ENCODE data around the gene C16orf46. TPM values are rescaled to one million over a fixed set of nuclear protein-coding genes. Genes with fewer than 3 reads are reported as not detected.
A peak's percentile ranks its signal among the peaks of the same experiment; 100 is the strongest.

Gene C16orf46
- total and polyA plus RNA-seq, 9 of the 15 experiments (the other 6 are each of a cell fraction or from before 2014, with no cell fraction given) = 0.10 to 0.98 (median 0.41) TPM; not detected in 1

GRCh38 chr16:81035398-81035974 lies 41.6 kb downstream of the C16orf46 start, which contains the start of gene ATMIN (continued):
- no peak for TF ChIP-seq E2F5 (CRISPR knock-in tag; IDR thresholded peaks at IDR 0.05)
- no peak for TF ChIP-seq ZNF76 (CRISPR knock-in tag; IDR thresholded peaks at IDR 0.05; ENCODE audit: borderline replicate concordance)
- TF ChIP-seq ZEB2 (IDR thresholded peaks at IDR 0.05) = peak; percentile 98
- TF ChIP-seq KDM2B (CRISPR knock-in tag; IDR thresholded peaks at IDR 0.05) = no peak

GRCh38 chr16:81029930-81030604 lies 47.0 kb downstream of the C16orf46 start:
- ATAC-seq (no peak), DNase-seq (ENCODE audit: extremely low read depth in 1 of 4, low spot score in 3 of 4) (no peak), FAIRE-seq (no peak)
- Histone ChIP-seq H3K9me1 (ENCODE audit: control insufficient read depth, insufficient read depth, low read length) (no peaks in the 10 kb centered on the region), H4K20me1 (replicated peaks; ENCODE audit: control insufficient read depth, insufficient read depth, low read length) (no peaks in the 10 kb centered on the region), H3K79me2 (ENCODE audit: control insufficient read depth, insufficient read depth, low read length) (no peaks in the 10 kb centered on the region), H3K4me1 (replicated peaks in 1 of 2; ENCODE audit: control insufficient read depth in 2 of 2, insufficient read depth in 2 of 2, low read length in 2 of 2) (no peaks in the 10 kb centered on the region), H3K27ac (ENCODE audit: extremely low read depth, low read depth, low read length) (no peak overlapping the region), H2AFZ (ENCODE audit: low read depth, low read length) (no peak overlapping the region), H3K4me3 (no peak overlapping the region), H3K36me3 (ENCODE audit: control insufficient read depth, insufficient read depth, low read length) (peaks cover 49% of the 10 kb centered on the region), H3K9me3 (replicated peaks; ENCODE audit: control insufficient read depth, insufficient read depth, low read depth, low read length) (no peaks in the 10 kb centered on the region), H3K9ac (ENCODE audit: insufficient read depth in 1 of 2, low read depth in 2 of 2, low read length in 2 of 2) (no peak overlapping the region), H3K27me3 (ENCODE audit: control insufficient read depth in 2 of 2, insufficient read depth in 2 of 2, low read length in 2 of 2) (no peaks in the 10 kb centered on the region), H3K4me2 (ENCODE audit: insufficient read depth, low read length) (no peak overlapping the region)
- in situ Hi-C loops (cut with MboI) (no loop called here), intact Hi-C loops (cut with micrococcal nuclease) (no loop called here)
- WGBS (ENCODE audit: insufficient coverage, low coverage, missing lambda C conversion rate) = 83% methylated on average over 11 of the region's 11 CpGs
- BruUV-seq (replicated peaks) = TSS peak; percentile 29
- ChIA-PET CTCF (ENCODE audit: low intra/inter-chr PET ratio) (no interaction called here), POLR2A (interaction anchor here (1.1 to 1.8 kb wide), 3 partner anchors 12 to 31 kb away, joined by 3 to 9 read pairs (median 3); partner anchors contain the start of gene CENPN)
- TF ChIP-seq SPI1 (IDR thresholded peaks at IDR 0.05; ENCODE audit: borderline replicate concordance, low read depth, low read length) (no peak), FOXP1 (CRISPR knock-in tag; IDR thresholded peaks at IDR 0.05) (no peak), GTF2F1 (IDR thresholded peaks at IDR 0.05; ENCODE audit: low read depth, low read length) (no peak), NUFIP1 (IDR thresholded peaks at IDR 0.05; ENCODE audit: partially characterized antibody) (no peak), CBFB (CRISPR knock-in tag; IDR thresholded peaks at IDR 0.05) (no peak), ARID4B (CRISPR knock-in tag; IDR thresholded peaks at IDR 0.05) (no peak), COPS2 (conservative IDR thresholded peaks at IDR 0.05) (no peak), BRCA1 (IDR thresholded peaks at IDR 0.05) (no peak), BRCA1 (CRISPR knock-in tag; IDR thresholded peaks at IDR 0.05) (no peak), ZFX (CRISPR knock-in tag; IDR thresholded peaks at IDR 0.05) (no peak), EWSR1 (IDR thresholded peaks at IDR 0.05; ENCODE audit: borderline replicate concordance, low read depth, partially characterized antibody) (no peak)
